T-helper 2 cell treated with Interferon-gamma antibody and Interleukin-4, amounts not matched to agents 5 μg/mL and 100 μg/mL, for 36 hours (primary cell): ENCODE results near the gene DNAJB9.

Experiments
- DNase-seq: peaks from one replicate; pipeline ENCODE4 v3.0.0; 2021; ENCODE audit warnings: low spot score
- H3K27ac Mint-ChIP-seq: one replicate; pipeline ENCODE4 v1.8.0; 2021; ENCODE audit warnings: mild to moderate bottlenecking, mixed read lengths
- H3K27me3 Mint-ChIP-seq: one replicate; pipeline ENCODE4 v1.8.0; 2021; ENCODE audit warnings: low read depth, mixed read lengths
- H3K36me3 Mint-ChIP-seq: one replicate; pipeline ENCODE4 v1.8.0; 2021; ENCODE audit warnings: low read depth, mixed read lengths
- H3K4me1 Mint-ChIP-seq: one replicate; pipeline ENCODE4 v1.8.0; 2021; ENCODE audit warnings: low read depth, mixed read lengths
- H3K4me3 Mint-ChIP-seq: one replicate; pipeline ENCODE4 v1.8.0; 2022; ENCODE audit warnings: mild to moderate bottlenecking, moderate library complexity, mixed read lengths
- H3K9me3 Mint-ChIP-seq: one replicate; pipeline ENCODE4 v1.8.0; 2021; ENCODE audit warnings: mixed read lengths

DNAJB9 gene

GRCh38 chr7:108581655-108582491 is 12.2 kb downstream of the DNAJB9 start:
- Mint-ChIP-seq H3K9me3 (peaks cover 11% of the 10 kb centered on the region), H3K36me3 (peaks cover 33% of the 10 kb centered on the region), H3K4me3 (no peak overlapping the region), H3K4me1 (peaks cover under 1% of the 10 kb centered on the region), H3K27me3 (peaks cover 13% of the 10 kb centered on the region), H3K27ac (no peak overlapping the region)
- no peak for DNase-seq

- Mint-ChIP-seq H3K9me3 (peaks cover 5% of the 10 kb centered on the region), H3K27ac (no peak overlapping the region), H3K4me1 (no peaks in the 10 kb centered on the region), H3K27me3 (peaks cover 16% of the 10 kb centered on the region), H3K4me3 (no peak overlapping the region), H3K36me3 (peaks cover 12% of the 10 kb centered on the region)
- no peak for DNase-seq
Observed at GRCh38 chr7:108584211-108584610, 14.5 kb downstream of the DNAJB9 start.

GRCh38 chr7:108585843-108586242 is 16.2 kb downstream of the DNAJB9 start:
- Mint-ChIP-seq H3K4me1 (no peaks in the 10 kb centered on the region), H3K27me3 (peaks cover 18% of the 10 kb centered on the region), H3K4me3 (no peak overlapping the region), H3K27ac (no peak overlapping the region), H3K9me3 (no peaks in the 10 kb centered on the region), H3K36me3 (peaks cover 2% of the 10 kb centered on the region)
- no peak for DNase-seq

- peaks cover 18% of the 10 kb centered on the region for H3K27me3 Mint-ChIP-seq
Observed at GRCh38 chr7:108586274-108586710, 16.6 kb downstream of the DNAJB9 start.

DNA sequence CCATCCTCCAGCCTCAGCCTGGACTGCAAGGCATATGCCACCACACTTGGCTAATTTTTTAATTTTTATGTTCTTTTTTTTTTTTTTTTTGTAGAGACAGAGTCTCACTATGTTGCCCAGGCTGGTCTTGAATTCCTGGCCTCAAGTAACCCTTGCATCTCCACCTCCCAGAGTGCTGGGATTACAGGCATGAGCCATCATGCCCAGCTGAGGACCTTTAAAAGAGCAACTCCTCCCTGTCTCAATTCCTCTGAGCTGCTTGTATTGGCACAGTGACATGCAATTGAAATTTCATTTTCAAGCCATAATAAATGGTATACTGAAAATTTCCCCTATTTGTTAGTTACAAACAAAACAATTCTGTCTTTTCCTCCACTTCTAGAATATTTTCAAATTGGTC is 19.5 kb downstream of the DNAJB9 start:
- no peak overlapping the region for H3K27ac Mint-ChIP-seq
- H3K27me3 Mint-ChIP-seq = peaks cover 18% of the 10 kb centered on the region
- DNase-seq = no peak
- H3K9me3 Mint-ChIP-seq = no peaks in the 10 kb centered on the region
- H3K4me1 Mint-ChIP-seq = no peaks in the 10 kb centered on the region
- no peak overlapping the region for H3K4me3 Mint-ChIP-seq
- no peaks in the 10 kb centered on the region for H3K36me3 Mint-ChIP-seq

More at GRCh38 chr7:108586274-108586710, 16.6 kb downstream of the DNAJB9 start:
- no peaks in the 10 kb centered on the region for H3K9me3 Mint-ChIP-seq
- no peak overlapping the region for H3K27ac Mint-ChIP-seq
- no peak for DNase-seq
- H3K4me1 Mint-ChIP-seq = no peaks in the 10 kb centered on the region
- no peaks in the 10 kb centered on the region for H3K36me3 Mint-ChIP-seq
- H3K4me3 Mint-ChIP-seq = no peak overlapping the region

- H3K4me3 Mint-ChIP-seq = no peak overlapping the region
- DNase-seq = no peak
- H3K9me3 Mint-ChIP-seq = no peaks in the 10 kb centered on the region
- H3K27me3 Mint-ChIP-seq = peaks cover 18% of the 10 kb centered on the region
- H3K36me3 Mint-ChIP-seq = no peaks in the 10 kb centered on the region
- H3K27ac Mint-ChIP-seq = no peak overlapping the region
- no peaks in the 10 kb centered on the region for H3K4me1 Mint-ChIP-seq
Observed at GRCh38 chr7:108589874-108590273, 20.2 kb downstream of the DNAJB9 start.

GRCh38 chr7:108590606-108591005 is 20.9 kb downstream of the DNAJB9 start:
- DNase-seq = no peak
- Mint-ChIP-seq H3K36me3 (no peaks in the 10 kb centered on the region), H3K4me1 (no peaks in the 10 kb centered on the region), H3K9me3 (no peaks in the 10 kb centered on the region), H3K27me3 (peaks cover 18% of the 10 kb centered on the region), H3K4me3 (no peak overlapping the region), H3K27ac (no peak overlapping the region)

DNA sequence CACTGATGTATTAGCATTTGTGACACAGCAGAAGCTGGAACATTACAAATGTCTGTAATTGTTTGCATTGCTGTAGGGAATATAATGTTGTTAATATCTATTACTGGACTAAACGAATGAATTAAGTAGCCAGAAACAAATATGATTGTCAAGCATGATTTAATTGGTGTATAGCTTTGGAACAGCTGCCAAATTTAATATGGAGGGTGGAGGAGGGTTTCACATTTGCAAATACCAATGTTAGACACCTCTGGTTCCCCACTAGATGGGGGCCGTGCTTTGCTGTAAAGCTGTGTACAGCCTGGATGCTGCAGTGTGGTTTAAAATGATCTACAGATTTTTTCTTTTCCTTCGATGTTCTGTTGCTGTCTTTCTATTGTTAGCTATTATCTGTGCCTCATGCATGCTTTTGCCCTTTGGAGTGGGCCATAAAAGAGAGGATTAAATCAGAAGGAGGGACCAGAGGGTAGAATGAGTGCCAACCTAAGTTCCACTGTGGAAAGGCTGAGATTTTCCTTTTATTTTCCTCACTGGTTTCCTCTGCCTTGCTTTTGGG is 23.1 kb downstream of the DNAJB9 start:
- Mint-ChIP-seq H3K27ac (no peak overlapping the region), H3K4me3 (no peak overlapping the region), H3K36me3 (no peaks in the 10 kb centered on the region), H3K27me3 (peaks cover 3% of the 10 kb centered on the region), H3K9me3 (no peaks in the 10 kb centered on the region), H3K4me1 (no peaks in the 10 kb centered on the region)
- DNase-seq = no peak

DNA sequence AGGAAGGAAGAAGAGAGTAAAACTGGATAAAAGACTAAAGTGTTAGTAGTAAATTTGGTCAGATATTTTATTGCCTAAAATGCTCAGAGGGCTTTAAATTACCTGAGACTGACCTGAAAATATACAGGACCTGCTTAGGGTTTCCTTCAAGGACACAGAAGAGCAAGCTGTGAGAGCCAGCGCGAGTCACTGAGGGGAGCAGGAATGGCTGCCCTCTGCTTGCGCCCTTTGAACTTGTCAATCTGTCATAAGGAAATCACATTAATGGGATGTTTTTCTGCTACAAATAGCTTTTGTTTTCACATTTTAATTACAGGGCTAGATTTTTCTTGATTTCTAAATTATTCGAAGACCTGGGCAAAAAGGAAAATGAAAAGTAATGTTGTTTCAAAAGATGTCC is 26.9 kb downstream of the DNAJB9 start:
- H3K27ac Mint-ChIP-seq = no peak overlapping the region
- no peak overlapping the region for H3K4me3 Mint-ChIP-seq
- no peaks in the 10 kb centered on the region for H3K4me1 Mint-ChIP-seq
- no peaks in the 10 kb centered on the region for H3K36me3 Mint-ChIP-seq
- no peaks in the 10 kb centered on the region for H3K9me3 Mint-ChIP-seq
- no peak for DNase-seq
- peaks cover 16% of the 10 kb centered on the region for H3K27me3 Mint-ChIP-seq

DNA sequence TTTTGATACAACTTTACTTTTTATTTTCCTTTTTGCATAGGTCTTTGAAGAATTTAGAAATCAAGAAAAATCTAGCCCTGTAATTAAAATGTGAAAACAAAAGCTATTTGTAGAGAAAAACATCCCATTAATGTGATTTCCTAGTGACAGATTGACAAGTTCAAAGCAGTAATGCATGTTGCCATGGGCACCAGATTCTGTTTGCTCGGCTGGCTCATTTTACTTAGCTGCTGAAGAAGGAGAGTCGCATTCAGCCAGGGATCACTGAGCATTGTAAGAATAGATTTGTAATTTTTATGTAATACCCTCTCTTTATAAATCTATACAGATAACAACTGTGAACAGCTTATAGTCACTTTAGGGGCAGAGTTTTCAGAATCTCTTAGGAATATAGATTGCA is 28.5 kb downstream of the DNAJB9 start:
- Mint-ChIP-seq H3K4me1 (no peaks in the 10 kb centered on the region), H3K4me3 (no peak overlapping the region), H3K27me3 (peaks cover 16% of the 10 kb centered on the region), H3K27ac (no peak overlapping the region), H3K9me3 (no peaks in the 10 kb centered on the region), H3K36me3 (no peaks in the 10 kb centered on the region)
- DNase-seq = no peak

GRCh38 chr7:108598914-108599580 is 29.4 kb downstream of the DNAJB9 start:
- H3K27me3 Mint-ChIP-seq = peaks cover 16% of the 10 kb centered on the region
- no peaks in the 10 kb centered on the region for H3K36me3 Mint-ChIP-seq
- H3K9me3 Mint-ChIP-seq = no peaks in the 10 kb centered on the region
- no peak for DNase-seq
- no peaks in the 10 kb centered on the region for H3K4me1 Mint-ChIP-seq
- H3K27ac Mint-ChIP-seq = no peak overlapping the region
- H3K4me3 Mint-ChIP-seq = no peak overlapping the region

DNA sequence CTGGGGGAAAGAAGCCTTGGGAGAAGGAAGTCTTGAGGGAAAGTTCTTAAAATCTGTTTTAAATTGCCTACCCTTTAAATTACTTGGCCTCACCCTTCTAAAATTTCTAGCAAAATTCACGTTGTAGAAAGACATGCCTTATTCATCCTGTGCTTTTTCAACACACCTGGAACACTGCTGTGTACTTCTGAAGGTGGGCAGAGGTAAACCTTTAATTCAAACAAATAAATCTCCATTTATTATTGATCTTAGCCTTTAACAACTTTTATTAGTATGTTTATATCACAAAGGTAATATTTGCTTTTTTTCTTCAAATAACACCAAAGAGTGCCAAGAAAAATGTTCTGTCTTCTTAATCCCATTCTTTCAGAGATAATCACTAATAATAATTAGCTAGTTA is 30.7 kb downstream of the DNAJB9 start:
- H3K4me3 Mint-ChIP-seq = no peak overlapping the region
- H3K36me3 Mint-ChIP-seq = no peaks in the 10 kb centered on the region
- H3K27me3 Mint-ChIP-seq = peaks cover 16% of the 10 kb centered on the region
- no peak overlapping the region for H3K27ac Mint-ChIP-seq
- DNase-seq = no peak
- H3K4me1 Mint-ChIP-seq = peaks cover 8% of the 10 kb centered on the region
- H3K9me3 Mint-ChIP-seq = no peaks in the 10 kb centered on the region

GRCh38 chr7:108603656-108604306 is 34.1 kb downstream of the DNAJB9 start:
- Mint-ChIP-seq H3K4me1 (peaks cover 21% of the 10 kb centered on the region), H3K4me3 (no peak overlapping the region), H3K27me3 (peaks cover 9% of the 10 kb centered on the region), H3K9me3 (no peaks in the 10 kb centered on the region), H3K27ac (no peak overlapping the region), H3K36me3 (no peaks in the 10 kb centered on the region)
- DNase-seq = no peak
